Endothelial cell of umbilical vein (primary cell): ENCODE measurements around the gene SCAMP5.

Experiments
- EZH2 ChIP-seq: IDR thresholded peaks from 2 replicates; pipeline ENCODE4 v1.6.1; 2012; ENCODE audit warnings: borderline replicate concordance, low read depth, mild to moderate bottlenecking, moderate library complexity, low read length, inconsistent platforms; ENCODE audit not compliant: severe bottlenecking
- FOS ChIP-seq: IDR thresholded peaks from 2 replicates; pipeline ENCODE4 v1.6.1; 2011; ENCODE audit warnings: mild to moderate bottlenecking, low read length, moderate library complexity, borderline replicate concordance; ENCODE audit not compliant: insufficient read depth
- JUN ChIP-seq: IDR thresholded peaks from 2 replicates; pipeline ENCODE4 v1.6.1; 2011; ENCODE audit warnings: borderline replicate concordance, low read depth; ENCODE audit not compliant: insufficient read length, insufficient read depth
- MYC ChIP-seq: IDR thresholded peaks from one replicate; pipeline ENCODE4 v1.6.1; 2011; ENCODE audit warnings: mild to moderate bottlenecking, low read depth, low read length
- POLR2A ChIP-seq: IDR thresholded peaks from 2 replicates; pipeline ENCODE4 v1.6.1; 2012; ENCODE audit warnings: low read depth, mild to moderate bottlenecking, control low read depth, low read length
- POLR2AphosphoS5 ChIP-seq: IDR thresholded peaks from 2 replicates; pipeline ENCODE4 v1.6.1; 2012; ENCODE audit warnings: low read depth, mild to moderate bottlenecking, control low read depth, low read length, moderate library complexity; ENCODE audit not compliant: insufficient read depth
- TF ChIP-seq, protein P1 (sequence below), 2 donors: IDR thresholded peaks; 1 replicate in 1 of 2; 2 replicates in 1 of 2; pipeline ENCODE4 v1.5.1; 2011; ENCODE audit warnings: low read length in 2 of 2, mild to moderate bottlenecking in 2 of 2, moderate library complexity in 2 of 2, control low read depth in 1 of 2, inconsistent platforms in 1 of 2, low read depth in 1 of 2; ENCODE audit not compliant: insufficient read depth in 1 of 2; ENCODE audit errors: extremely low read depth in 1 of 2
- TF ChIP-seq, protein P2 (sequence below): IDR thresholded peaks from 2 replicates; pipeline ENCODE4 v1.6.1; 2011; ENCODE audit not compliant: insufficient read depth, insufficient read length

- TF ChIP-seq, protein P1, sequence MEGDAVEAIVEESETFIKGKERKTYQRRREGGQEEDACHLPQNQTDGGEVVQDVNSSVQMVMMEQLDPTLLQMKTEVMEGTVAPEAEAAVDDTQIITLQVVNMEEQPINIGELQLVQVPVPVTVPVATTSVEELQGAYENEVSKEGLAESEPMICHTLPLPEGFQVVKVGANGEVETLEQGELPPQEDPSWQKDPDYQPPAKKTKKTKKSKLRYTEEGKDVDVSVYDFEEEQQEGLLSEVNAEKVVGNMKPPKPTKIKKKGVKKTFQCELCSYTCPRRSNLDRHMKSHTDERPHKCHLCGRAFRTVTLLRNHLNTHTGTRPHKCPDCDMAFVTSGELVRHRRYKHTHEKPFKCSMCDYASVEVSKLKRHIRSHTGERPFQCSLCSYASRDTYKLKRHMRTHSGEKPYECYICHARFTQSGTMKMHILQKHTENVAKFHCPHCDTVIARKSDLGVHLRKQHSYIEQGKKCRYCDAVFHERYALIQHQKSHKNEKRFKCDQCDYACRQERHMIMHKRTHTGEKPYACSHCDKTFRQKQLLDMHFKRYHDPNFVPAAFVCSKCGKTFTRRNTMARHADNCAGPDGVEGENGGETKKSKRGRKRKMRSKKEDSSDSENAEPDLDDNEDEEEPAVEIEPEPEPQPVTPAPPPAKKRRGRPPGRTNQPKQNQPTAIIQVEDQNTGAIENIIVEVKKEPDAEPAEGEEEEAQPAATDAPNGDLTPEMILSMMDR (IDR thresholded peaks at IDR 0.05; ENCODE audit: extremely low read depth in 1 of 2, insufficient read depth in 1 of 2, low read depth in 1 of 2, low read length in 2 of 2) = no peak
- TF ChIP-seq, protein P2, sequence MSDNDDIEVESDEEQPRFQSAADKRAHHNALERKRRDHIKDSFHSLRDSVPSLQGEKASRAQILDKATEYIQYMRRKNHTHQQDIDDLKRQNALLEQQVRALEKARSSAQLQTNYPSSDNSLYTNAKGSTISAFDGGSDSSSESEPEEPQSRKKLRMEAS = no peak
- TF ChIP-seq POLR2A = no peak
- no peak for TF ChIP-seq POLR2AphosphoS5
- no peak for TF ChIP-seq MYC
- no peak for TF ChIP-seq EZH2
- no peak for TF ChIP-seq JUN
- TF ChIP-seq FOS = no peak
Measured at GRCh38 chr15:75033809-75034208, 38.4 kb downstream of the SCAMP5 start.
